GM12801 (cell line): ENCODE results near the gene PIK3C3.

Experiments
- TF ChIP-seq, protein P1 (sequence below): IDR thresholded peaks from one replicate; pipeline ENCODE4 v1.5.1; 2011; ENCODE audit warnings: control low read depth; ENCODE audit not compliant: insufficient read length; ENCODE audit errors: extremely low read depth

PIK3C3 gene

DNA sequence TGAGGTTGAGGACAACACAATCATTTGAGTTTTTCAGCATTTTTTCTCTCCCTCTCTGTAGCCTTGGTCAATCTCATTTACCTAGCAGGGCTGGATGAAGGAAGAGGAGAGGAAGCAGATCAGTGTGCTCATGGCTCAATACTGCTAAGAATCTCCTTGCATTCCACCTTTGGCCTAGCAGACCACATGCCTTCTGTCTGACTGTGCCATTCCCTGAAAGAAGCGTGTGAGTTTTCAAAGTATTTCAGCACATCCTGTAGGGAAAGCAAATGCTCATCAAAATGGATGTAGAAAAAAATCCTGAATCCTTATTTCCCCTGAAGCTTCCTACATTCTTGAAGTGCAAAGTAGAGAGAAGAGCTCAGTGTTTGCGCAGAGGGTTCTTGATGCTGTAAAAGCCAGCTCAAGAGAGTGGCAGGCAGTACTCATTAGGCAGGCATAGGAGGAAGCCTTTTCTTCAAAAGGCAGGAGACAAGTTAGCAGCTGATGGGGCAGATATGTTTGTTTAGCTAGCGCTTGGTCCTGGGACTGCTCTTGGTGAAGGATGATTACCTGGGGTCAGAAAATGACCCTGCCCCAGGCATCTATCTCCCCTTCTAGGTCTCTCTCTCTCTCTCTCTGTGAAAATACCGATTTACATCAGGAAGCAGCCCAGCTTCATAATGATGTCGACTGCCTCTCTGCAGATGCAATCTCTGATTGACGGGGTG, 14.4 kb upstream of the PIK3C3 start:
- TF ChIP-seq, protein P1, sequence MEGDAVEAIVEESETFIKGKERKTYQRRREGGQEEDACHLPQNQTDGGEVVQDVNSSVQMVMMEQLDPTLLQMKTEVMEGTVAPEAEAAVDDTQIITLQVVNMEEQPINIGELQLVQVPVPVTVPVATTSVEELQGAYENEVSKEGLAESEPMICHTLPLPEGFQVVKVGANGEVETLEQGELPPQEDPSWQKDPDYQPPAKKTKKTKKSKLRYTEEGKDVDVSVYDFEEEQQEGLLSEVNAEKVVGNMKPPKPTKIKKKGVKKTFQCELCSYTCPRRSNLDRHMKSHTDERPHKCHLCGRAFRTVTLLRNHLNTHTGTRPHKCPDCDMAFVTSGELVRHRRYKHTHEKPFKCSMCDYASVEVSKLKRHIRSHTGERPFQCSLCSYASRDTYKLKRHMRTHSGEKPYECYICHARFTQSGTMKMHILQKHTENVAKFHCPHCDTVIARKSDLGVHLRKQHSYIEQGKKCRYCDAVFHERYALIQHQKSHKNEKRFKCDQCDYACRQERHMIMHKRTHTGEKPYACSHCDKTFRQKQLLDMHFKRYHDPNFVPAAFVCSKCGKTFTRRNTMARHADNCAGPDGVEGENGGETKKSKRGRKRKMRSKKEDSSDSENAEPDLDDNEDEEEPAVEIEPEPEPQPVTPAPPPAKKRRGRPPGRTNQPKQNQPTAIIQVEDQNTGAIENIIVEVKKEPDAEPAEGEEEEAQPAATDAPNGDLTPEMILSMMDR = no peak

DNA sequence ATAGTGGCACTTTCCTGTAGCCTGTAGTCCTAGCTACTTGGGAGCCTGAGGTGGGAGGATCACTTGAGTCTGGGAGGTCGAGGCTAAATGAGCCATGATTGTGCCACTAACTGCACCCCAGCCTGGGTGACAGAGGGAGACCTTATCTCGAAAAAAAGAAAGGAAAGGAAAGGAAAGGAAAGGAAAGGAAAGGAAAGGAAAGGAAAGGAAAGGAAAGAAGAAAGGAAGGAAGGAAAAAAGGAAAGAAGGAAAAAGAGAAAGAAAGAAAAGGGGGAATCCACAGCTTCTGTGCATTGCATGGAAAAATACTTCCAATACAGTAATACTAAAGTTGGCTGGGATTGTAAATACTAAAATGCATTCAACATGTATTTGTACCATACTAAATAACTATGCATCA, 12.8 kb upstream of the PIK3C3 start:
- TF ChIP-seq, protein P1 = no peak

DNA sequence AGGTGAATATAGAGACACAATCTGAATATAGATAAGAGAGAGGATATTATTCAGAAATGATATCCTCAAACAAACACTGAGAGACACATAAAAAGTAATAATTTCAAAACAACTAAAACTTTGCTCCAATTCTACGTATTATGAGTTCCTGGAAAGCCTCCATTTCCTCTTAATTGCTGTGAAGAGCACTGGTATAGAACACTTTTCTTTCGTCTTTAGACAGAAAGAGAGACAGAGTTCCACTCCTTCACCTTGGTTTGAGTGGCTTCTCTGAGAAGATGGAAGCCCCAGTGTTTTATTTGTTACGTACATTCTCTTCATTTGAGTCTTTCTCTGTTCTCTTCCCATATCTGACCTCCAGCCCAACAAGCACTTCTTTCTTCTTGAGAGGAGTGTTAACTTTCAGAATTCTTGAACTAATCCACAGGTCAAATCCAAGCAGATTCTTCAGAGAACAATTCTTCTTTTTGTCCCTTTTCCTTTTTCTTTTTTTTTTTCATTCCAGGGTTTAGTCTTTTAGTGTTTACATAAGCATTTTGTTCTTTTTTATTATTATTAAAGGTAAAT, 6.4 kb upstream of the PIK3C3 start:
- TF ChIP-seq, protein P1 = no peak

DNA sequence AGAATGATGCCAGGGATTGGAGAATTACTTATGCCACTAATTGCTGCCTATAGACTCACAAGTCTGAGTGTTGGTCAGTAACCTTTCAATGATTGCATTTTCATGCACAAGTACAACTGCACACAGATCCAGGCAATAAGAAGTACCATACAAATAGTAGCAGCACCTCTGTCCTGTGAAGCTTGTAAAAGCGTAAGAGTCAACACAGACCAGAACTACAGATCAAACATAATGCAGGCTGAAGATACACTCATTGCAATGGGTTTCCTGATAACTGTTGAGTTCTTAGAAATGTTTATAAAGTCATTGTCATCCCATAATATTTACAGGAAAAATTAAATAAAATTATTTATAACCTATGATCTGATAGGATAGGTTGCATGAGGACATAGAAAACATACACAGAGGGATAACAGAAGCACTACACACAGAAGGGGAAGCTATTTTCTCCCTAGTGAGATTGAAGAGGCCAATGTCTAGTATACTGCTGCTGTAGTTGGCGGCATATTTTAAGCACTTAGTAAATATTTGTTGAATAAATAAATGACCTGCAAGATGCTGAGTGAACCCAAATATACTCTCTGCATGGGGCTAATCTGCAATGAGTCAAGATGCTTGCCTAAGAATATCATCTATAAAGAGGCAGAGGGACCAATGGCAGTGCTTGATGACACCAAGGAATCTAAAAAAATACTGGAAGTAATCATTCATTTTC, 5.7 kb upstream of the PIK3C3 start:
- TF ChIP-seq, protein P1 = no peak

DNA sequence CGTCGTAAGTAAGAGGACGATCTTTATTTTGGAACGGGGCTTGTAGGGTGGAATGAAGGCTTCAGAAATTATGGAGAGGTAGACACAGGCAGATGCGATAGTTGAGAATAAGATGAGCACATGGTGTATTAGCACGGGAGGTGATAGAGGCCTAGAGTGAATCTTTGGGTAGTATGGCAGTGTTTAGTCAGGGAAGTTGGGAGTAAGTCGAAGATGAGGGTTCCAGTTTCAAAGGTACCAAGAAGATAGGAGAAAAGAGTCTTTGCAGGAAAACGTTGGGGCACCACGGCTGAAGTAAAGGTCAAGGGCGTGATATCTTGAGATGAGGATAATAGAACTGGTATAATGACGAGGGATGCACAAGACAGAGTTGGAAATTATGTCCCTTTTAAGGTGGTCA, 654 bp downstream of the PIK3C3 start:
- TF ChIP-seq, protein P1 = no peak

DNA sequence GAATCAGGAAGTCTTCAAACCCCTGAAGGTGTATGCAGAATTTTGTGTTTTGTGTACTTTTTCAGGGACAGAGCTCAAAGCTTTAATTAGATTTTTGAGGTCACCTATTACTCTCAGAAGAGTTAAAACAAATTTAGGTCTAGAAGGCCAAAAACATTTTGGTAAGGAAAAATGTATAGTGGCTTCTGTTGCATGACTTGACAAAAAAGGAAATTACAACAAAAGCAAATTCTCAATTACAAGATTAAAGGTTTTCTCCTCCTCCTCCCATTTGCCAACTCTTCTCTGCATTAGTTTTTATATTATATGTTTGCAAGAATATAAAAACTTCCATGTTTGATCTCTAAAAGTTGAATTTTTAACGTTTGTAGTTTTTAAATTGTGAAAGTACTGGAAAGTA, 4.0 kb downstream of the PIK3C3 start:
- TF ChIP-seq, protein P1 = no peak

DNA sequence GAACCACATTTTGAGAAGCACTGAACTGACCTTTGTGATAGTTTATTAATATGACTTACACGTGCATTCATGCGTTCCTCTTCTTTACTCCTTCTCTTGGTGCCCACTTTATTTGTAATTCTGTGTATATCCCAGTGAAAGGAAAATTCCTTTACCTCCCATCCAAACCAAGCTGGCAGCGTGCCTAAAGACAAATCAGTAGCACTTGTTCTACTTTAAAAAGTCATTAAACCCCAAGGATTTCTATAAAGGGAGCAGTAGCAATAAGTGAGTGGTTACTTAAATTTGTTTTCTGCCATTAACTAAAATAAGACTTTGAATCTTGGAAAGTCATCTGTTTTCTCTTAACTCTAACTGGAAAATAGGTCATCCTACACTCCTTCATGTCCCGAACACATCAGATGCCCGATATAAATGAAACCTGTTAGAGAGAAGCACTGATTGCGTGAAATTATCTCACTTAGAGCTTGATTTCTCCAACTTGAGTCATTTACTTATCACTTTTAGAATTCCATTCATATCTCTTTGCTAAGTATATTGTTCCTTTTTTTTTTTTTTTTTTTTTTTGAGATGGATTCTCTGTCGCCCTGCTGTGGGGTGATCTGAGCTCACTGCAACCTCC, 10.7 kb downstream of the PIK3C3 start:
- TF ChIP-seq, protein P1 = no peak
